ENCODE measurements around the gene ARHGEF2. TPM values are rescaled to one million over a fixed set of nuclear protein-coding genes. Genes with fewer than 3 reads are reported as not detected.

ARHGEF2 gene
- total RNA-seq, 2 experiments from 2014 or later: 78.8 to 133 TPM

GRCh38 chr1:155950829-155951228 is 27.5 kb downstream of the ARHGEF2 start:
- H3K79me2 ChIP-seq (ENCODE audit: insufficient read depth, low read depth, low read length): no peaks in the 10 kb centered on the region
- H4K20me1 ChIP-seq (ENCODE audit: insufficient read depth, low read length): no peaks in the 10 kb centered on the region
- H3K4me2 ChIP-seq (ENCODE audit: low read length): no peak overlapping the region
- DNase-seq (ENCODE audit: low spot score): no peak
- no peak overlapping the region for H2AFZ ChIP-seq (ENCODE audit: low read length)
- intact Hi-C loops (cut with micrococcal nuclease; ENCODE audit: unreplicated experiment): no loop called here
- no peaks in the 10 kb centered on the region for H3K9me2 ChIP-seq (ENCODE audit: insufficient read depth, low read length)
- ChIA-PET CTCF (ENCODE audit: unreplicated experiment) (no interaction called here), POLR2A (no interaction called here)
- no TSS peak for BruUV-seq (replicated peaks)
- H3K4me3 ChIP-seq (ENCODE audit: low read depth, low read length, poor library complexity, severe bottlenecking): no peak overlapping the region
- TF ChIP-seq CTCF (conservative IDR thresholded peaks at IDR 0.05; ENCODE audit: low read length): no peak
- TF ChIP-seq EZH2phosphoT487 (IDR thresholded peaks at IDR 0.05; ENCODE audit: borderline replicate concordance, low read depth, low read length): no peak
- no peaks in the 10 kb centered on the region for H3K9me3 ChIP-seq (ENCODE audit: low read length)
- H3K4me1 ChIP-seq (ENCODE audit: insufficient read depth, low read length, poor library complexity, severe bottlenecking): peaks cover 22% of the 10 kb centered on the region
- no peak overlapping the region for H3K27ac ChIP-seq (ENCODE audit: low read depth, low read length, poor library complexity, severe bottlenecking)
- peaks cover 91% of the 10 kb centered on the region for H3K36me3 ChIP-seq (ENCODE audit: insufficient read depth, low read length)

GRCh38 chr1:155947741-155948140 is 30.6 kb downstream of the ARHGEF2 start:
- no TSS peak for BruUV-seq (replicated peaks)
- Histone ChIP-seq H3K4me3 (ENCODE audit: low read depth, low read length, poor library complexity, severe bottlenecking) (no peak overlapping the region), H3K27ac (ENCODE audit: low read depth, low read length, poor library complexity, severe bottlenecking) (peak overlapping the region; percentile 96), H3K4me1 (ENCODE audit: insufficient read depth, low read length, poor library complexity, severe bottlenecking) (peaks cover 53% of the 10 kb centered on the region), H3K9me2 (ENCODE audit: insufficient read depth, low read length) (no peaks in the 10 kb centered on the region), H3K9me3 (ENCODE audit: low read length) (no peaks in the 10 kb centered on the region), H3K36me3 (ENCODE audit: insufficient read depth, low read length) (peaks cover 60% of the 10 kb centered on the region), H3K4me2 (ENCODE audit: low read length) (peak overlapping the region; percentile 89; the same call in 1 of the 2 replicates), H3K79me2 (ENCODE audit: insufficient read depth, low read depth, low read length) (no peaks in the 10 kb centered on the region), H2AFZ (ENCODE audit: low read length) (no peak overlapping the region), H4K20me1 (ENCODE audit: insufficient read depth, low read length) (no peaks in the 10 kb centered on the region)
- TF ChIP-seq EZH2phosphoT487 (IDR thresholded peaks at IDR 0.05; ENCODE audit: borderline replicate concordance, low read depth, low read length) (no peak), CTCF (conservative IDR thresholded peaks at IDR 0.05; ENCODE audit: low read length) (no peak)
- ChIA-PET CTCF (ENCODE audit: unreplicated experiment) (interaction anchor here (0.8 kb wide), 1 partner anchor 28 kb away, joined by 3 read pairs; no protein-coding TSS in a partner anchor), POLR2A (interaction anchor here (0.6 to 1.5 kb wide), 3 partner anchors 12 to 49 kb away, joined by 3 to 5 read pairs (median 3); no protein-coding TSS in a partner anchor)
- intact Hi-C loops (cut with micrococcal nuclease; ENCODE audit: unreplicated experiment): no loop called here
- DNase-seq (ENCODE audit: low spot score): no peak

- peak overlapping the region; percentile 96 for H3K27ac ChIP-seq (ENCODE audit: low read depth, low read length, poor library complexity, severe bottlenecking)
- H3K79me2 ChIP-seq (ENCODE audit: insufficient read depth, low read depth, low read length): no peaks in the 10 kb centered on the region
- no peak overlapping the region for H2AFZ ChIP-seq (ENCODE audit: low read length)
- H3K4me2 ChIP-seq (ENCODE audit: low read length): peak overlapping the region; percentile 89
- no peaks in the 10 kb centered on the region for H4K20me1 ChIP-seq (ENCODE audit: insufficient read depth, low read length)
- ChIA-PET CTCF (ENCODE audit: unreplicated experiment) (interaction anchor here (0.8 kb wide), 1 partner anchor 29 kb away, joined by 3 read pairs; no protein-coding TSS in a partner anchor), POLR2A (interaction anchor here (0.6 to 1.5 kb wide), 3 partner anchors 12 to 49 kb away, joined by 3 to 5 read pairs (median 3); no protein-coding TSS in a partner anchor)
- peak overlapping the region; percentile 37 for H3K4me3 ChIP-seq (ENCODE audit: low read depth, low read length, poor library complexity, severe bottlenecking)
- BruUV-seq (replicated peaks): no TSS peak
- TF ChIP-seq EZH2phosphoT487 (IDR thresholded peaks at IDR 0.05; ENCODE audit: borderline replicate concordance, low read depth, low read length) (no peak), CTCF (conservative IDR thresholded peaks at IDR 0.05; ENCODE audit: low read length) (no peak)
- no peaks in the 10 kb centered on the region for H3K9me2 ChIP-seq (ENCODE audit: insufficient read depth, low read length)
- DNase-seq (ENCODE audit: low spot score): peak; percentile 45
- intact Hi-C loops (cut with micrococcal nuclease; ENCODE audit: unreplicated experiment): no loop called here
- peaks cover 55% of the 10 kb centered on the region for H3K36me3 ChIP-seq (ENCODE audit: insufficient read depth, low read length)
- peaks cover 57% of the 10 kb centered on the region for H3K4me1 ChIP-seq (ENCODE audit: insufficient read depth, low read length, poor library complexity, severe bottlenecking)
- H3K9me3 ChIP-seq (ENCODE audit: low read length): no peaks in the 10 kb centered on the region
Observed at GRCh38 chr1:155947292-155947691, 31.1 kb downstream of the ARHGEF2 start.
